CD4-positive, alpha-beta T cell treated with Interleukin-6 for 4 hours (primary cell): ENCODE data around the gene CKAP5.

Experiments used
- DNase-seq: peaks from one replicate; pipeline ENCODE4 v3.0.0-alpha.2; 2020; ENCODE audit warnings: mixed read lengths

CKAP5 gene

GRCh38 chr11:46761807-46762206, 84.3 kb downstream of the CKAP5 start:
- DNase-seq: no peak

DNA sequence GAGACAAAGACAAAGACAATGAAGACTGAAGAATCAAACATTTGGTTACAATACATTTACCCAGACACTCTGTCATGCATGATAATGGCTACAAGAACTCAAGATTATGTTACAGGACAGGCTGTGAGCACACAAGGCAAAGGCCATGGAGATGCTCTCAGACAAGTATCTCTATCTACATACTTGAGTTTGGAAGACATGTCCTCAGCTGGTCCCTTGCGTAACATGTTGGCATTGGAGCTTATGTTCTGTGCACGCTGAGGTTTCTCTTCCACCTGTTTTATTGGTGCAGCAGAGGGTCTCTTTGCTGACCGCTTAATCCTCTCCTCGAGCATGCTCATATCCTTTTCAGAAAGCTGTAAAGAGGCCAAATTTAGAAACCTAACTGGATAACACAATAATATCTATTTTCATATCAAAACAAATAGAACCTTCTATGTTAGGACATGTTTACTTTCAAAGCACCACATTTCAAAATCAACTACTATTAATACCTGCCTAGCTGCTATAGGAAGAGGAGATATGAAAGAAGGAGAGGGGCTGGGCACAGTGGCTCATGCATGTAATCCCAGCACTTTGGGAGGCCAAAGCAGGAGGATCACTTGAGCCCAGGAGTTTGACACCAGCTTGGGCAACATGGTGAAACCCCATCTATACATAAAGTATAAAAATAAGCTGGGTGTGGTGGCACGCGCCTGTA, 85.5 kb downstream of the CKAP5 start:
- DNase-seq: no peak

- no peak for DNase-seq
Measured at GRCh38 chr11:46759196-46759595, 86.9 kb downstream of the CKAP5 start.

DNA sequence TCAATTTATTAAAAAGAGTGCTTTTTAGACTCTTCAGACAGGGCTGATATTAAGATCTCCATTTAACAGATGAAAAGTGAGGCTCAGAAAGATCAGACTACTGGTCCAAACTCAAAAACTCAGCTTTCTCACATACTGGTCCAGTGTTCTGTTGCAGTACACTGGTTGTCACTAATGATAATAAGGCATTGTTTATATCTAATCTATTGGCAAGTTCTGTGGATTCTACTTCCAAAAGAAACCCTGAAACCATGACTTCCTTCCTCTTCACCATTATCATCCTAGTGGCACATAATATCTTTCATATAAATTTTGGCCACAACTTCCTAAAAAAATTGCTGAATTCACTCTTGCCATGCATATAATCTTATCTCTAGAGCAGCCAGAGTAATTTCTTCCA, 90.1 kb downstream of the CKAP5 start:
- no peak for DNase-seq

- no peak for DNase-seq
Measured at GRCh38 chr11:46747150-46747549, 98.9 kb downstream of the CKAP5 start.

DNA sequence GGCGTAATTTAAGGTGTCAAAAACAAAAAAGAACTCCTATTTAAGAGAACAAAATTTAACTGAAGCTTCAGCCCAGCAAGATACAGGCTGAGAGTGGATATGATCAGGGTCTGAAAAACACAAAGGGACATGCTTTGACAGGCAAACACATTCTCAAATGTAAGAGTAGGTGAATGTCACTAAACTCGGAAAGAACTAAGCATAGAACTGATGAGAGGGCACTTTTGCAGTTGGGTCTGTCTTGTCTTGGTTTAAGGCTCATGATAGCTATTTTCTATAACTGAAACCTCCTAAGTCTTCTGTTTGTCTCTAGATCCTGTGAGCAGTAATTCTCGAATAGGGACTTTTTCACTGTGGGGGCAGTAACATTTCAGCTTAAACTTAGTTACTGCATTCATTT, 100.1 kb downstream of the CKAP5 start:
- DNase-seq: no peak

DNA sequence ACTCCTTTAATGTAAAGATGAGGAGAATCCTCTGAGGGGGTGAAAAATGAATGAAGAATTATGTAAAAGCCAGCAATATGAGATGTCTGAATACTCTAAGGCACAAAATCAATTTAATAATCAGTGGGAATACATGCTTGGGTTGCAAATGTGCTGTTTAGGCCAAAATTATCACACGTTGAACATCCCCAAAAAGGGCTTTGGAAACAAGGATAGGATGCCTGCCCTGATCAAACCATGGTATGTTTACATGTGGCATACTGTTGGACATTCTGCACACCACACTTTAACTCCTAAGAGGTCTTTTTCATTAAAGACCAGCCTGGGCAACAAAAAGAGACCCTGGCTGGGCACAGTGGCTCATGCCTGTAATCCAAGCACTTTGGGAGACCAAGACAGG, 100.8 kb downstream of the CKAP5 start:
- no peak for DNase-seq

GRCh38 chr11:46743693-46744339, 102.3 kb downstream of the CKAP5 start:
- no peak for DNase-seq

DNA sequence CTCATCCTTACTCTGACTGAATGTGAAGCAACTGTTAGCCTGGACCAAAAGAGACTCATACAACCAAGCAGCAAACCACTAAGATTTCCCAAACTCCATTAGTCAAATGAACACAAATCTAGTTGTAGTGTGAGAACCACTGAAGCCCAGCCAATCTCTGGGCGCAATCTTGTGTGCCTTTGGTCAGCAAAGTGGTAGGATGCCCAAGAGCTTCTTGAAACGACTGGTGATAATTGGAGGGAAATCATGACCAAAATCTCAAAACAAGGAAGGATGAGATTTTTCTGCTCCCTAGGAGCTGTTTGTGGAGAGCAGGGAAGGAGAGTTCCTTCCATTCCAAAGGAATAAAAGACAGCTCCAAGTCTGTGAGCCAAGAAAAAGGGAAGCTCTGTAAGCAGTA, 103.0 kb downstream of the CKAP5 start:
- no peak for DNase-seq

GRCh38 chr11:46741600-46742484, 104.2 kb downstream of the CKAP5 start:
- no peak for DNase-seq

- no peak for DNase-seq
Measured at GRCh38 chr11:46738887-46739286, 107.2 kb downstream of the CKAP5 start.

DNA sequence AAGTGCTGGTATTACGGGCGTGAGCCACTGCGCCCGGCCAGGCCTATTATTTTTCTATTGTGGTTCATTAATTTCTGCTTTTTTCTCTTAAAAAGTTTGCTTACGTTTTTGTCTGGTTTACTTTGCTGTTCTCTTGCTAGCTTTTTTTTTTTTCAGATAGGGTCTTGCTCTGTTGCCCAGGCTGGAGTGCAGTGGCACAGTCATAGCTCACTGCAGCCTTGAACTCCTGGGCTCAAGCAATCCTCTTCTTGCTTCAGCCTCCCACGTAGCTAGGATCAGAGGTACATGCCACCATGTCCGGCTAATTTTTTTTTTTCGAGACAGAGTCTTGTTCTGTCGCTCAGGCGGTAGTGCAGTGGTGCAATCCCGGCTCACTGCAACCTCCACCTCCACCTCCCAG, 108.4 kb downstream of the CKAP5 start:
- no peak for DNase-seq

GRCh38 chr11:46736615-46737014, 109.5 kb downstream of the CKAP5 start:
- DNase-seq: no peak

- no peak for DNase-seq
Measured at GRCh38 chr11:46736146-46736545, 109.9 kb downstream of the CKAP5 start.

DNA sequence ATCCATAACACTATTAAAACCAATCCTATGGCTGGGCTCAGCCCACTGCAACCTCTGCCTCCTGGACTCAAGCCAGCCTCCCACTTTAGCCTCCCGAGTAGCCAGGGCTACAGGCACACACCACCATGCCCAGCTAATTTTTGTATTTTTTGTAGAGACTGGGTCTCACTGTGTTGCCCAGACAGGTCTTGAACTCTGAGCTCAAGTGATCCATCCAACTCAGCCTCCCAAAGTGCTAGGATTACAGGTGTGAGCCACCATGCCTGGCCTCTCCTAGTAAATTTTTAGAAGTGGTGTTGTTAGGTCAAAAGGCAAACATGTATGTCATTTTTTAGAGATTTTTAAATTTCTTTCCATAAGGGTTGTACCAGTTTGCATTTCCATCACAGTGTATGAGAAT, 112.8 kb downstream of the CKAP5 start:
- DNase-seq: no peak

GRCh38 chr11:46731545-46731944, 114.5 kb downstream of the CKAP5 start:
- no peak for DNase-seq

DNA sequence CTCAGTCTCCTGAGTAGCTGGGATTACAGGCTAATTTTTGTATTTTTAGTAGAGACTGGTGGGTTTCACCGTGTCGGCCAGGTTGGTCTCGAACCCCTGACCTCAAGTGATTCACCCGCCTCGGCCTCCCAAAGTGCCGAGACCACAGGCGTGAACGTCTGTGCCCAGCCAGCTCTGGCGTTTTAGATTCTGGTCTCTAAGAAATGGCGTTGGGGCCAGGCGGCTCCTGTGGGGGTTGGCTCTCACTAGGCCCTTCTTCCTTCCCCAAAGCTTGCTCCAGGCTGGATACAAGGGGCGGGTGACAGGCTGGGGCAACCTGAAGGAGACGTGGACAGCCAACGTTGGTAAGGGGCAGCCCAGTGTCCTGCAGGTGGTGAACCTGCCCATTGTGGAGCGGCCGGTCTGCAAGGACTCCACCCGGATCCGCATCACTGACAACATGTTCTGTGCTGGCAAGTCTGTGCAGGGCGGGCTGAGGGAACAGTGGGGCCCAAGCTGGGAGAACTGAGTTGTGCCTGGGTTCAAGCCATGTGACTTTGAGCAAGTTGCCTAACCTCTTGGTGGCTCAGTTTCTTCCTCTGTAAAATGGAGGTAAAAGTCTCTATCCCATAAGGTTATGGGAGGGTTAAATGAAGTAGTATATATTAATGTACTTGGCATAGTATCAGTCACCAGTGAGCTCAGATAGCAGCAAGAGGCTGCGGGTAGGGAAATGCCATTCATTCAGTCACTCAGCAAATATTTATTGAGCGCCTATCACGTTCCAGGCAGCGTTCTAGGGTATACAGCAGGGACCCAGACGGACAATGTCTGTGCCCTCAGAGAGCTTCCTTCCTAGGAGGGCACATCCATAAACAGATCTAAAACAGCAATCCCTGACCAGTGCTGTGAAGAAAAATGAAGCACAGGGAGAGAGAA, 116.7 kb downstream of the CKAP5 start:
- no peak for DNase-seq

GRCh38 chr11:46728659-46729040, 117.4 kb downstream of the CKAP5 start:
- DNase-seq: no peak

DNA sequence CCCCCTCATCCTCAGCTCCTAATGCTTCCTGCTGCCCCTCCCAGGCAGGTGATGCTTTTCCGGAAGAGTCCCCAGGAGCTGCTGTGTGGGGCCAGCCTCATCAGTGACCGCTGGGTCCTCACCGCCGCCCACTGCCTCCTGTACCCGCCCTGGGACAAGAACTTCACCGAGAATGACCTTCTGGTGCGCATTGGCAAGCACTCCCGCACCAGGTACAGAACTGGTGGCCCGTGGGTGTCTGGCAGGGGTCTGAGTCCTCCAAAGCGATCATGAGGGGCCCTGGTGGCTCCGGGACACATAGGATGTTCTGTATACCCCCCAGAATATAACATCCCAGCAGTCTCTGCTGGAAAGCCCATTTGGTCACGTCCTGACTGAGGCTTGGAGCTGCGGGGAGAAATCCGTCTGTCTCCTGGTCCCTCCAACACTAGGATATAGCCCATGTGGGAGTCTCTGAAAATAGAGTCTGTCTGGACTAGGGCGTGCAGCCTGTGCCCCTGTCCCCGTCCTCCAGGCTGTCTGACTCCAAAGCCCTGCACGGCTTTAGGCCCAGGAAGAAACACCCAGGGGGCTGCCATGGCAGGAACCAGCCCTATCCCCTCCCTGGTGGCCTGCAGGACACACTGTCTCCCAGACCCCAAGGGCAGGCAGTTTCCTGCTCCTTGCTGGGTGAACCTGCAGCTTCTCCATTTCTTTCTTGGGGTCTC, 118.0 kb downstream of the CKAP5 start:
- no peak for DNase-seq

DNA sequence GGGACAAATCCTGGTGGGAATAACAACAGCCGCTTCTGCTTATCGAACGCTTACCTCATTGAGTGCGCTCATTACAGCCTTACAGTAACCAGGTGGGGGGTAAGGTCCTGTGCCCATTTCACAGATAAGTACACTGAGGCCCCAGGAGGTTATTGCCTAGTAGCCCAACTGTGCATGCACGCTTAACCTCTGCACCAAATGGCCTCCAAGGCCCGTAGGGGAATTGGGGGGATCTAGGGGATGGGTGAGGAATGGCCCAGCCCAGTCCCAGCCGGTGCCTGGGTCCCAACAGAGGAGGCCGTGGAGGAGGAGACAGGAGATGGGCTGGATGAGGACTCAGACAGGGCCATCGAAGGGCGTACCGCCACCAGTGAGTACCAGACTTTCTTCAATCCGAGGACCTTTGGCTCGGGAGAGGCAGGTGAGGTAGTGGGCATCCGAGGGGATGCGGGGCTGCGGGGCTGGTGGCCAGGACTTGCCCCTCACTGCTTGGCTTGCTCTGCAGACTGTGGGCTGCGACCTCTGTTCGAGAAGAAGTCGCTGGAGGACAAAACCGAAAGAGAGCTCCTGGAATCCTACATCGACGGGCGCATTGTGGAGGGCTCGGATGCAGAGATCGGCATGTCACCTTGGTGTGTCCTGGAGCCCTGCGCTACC, 119.7 kb downstream of the CKAP5 start:
- DNase-seq: no peak
